Ishikawa (cell line): ENCODE data around the gene ACTG1.

Experiments
- CEBPB ChIP-seq: IDR thresholded peaks from 2 replicates; pipeline ENCODE4 v1.6.1; 2012
- CREB1 ChIP-seq: IDR thresholded peaks from 2 replicates; pipeline ENCODE4 v1.6.1; 2012; ENCODE audit warnings: low read depth
- RAD21 ChIP-seq: IDR thresholded peaks from 2 replicates; pipeline ENCODE4 v1.6.1; 2012; ENCODE audit warnings: low read depth
- TAF1 ChIP-seq: IDR thresholded peaks from 2 replicates; pipeline ENCODE4 v1.6.1; 2012; ENCODE audit warnings: low read depth, mild to moderate bottlenecking
- TCF12 ChIP-seq: IDR thresholded peaks from 2 replicates; pipeline ENCODE4 v1.6.1; 2012; ENCODE audit warnings: low read depth
- TEAD4 ChIP-seq: IDR thresholded peaks from 2 replicates; pipeline ENCODE4 v1.6.1; 2012

DNA sequence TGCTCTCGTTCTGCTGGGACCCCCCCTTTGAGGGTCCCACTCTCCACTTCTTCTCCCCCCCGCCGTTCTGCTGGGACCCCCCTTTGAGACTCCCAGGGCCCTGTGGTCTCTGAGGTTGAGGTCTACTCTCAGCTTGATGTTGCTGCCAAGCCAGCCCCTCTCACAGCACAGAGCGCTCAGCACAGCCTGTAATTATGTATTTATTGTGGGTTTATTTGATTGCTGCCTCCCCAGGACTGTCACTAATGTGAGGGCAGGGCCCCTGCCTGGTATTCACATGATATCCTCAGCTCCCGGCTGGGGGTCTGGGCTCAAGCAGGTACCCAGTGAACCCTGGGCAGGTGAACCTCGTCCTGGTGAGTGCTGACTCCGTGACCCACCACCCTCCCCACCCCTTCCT, 35.4 kb downstream of the ACTG1 start:
- no peak for TF ChIP-seq RAD21
- TF ChIP-seq CREB1 = no peak
- no peak for TF ChIP-seq TEAD4
- TF ChIP-seq CEBPB = no peak
- TF ChIP-seq TAF1 = no peak
- no peak for TF ChIP-seq TCF12
